Dermis microvascular lymphatic vessel endothelial cell (primary cell): Measurements from ENCODE around the gene RPL15. TPM values are rescaled to one million over a fixed set of nuclear protein-coding genes. Genes with fewer than 3 reads are reported as not detected.
"Not testable (repeated sequence)": the region's sequence is repeated elsewhere in the genome, so short reads cannot be mapped to it uniquely, and the experiment has no call there.

ENCODE experiments used
- DNase-seq, 2 donors: peaks; one replicate each; pipeline versions ENCODE4 v3.0.0 to v3.0.0-alpha.2; 2010; ENCODE audit warnings: low read depth in 2 of 2
- total RNA-seq: library from RNA; depleted of rRNA; stranded (reverse); fragments of >200 nt; gene quantifications from 2 replicates; pipeline ENCODE4 v1.2.1, GENCODE V29; 2014

The RPL15 gene
- 2,042 and 3,297 TPM in 2 replicates for total RNA-seq

GRCh38 chr3:23916886-23917678 lies at the start of gene RPL15, which contains the start of gene NKIRAS1:
RPL15 (plus strand) TSS chr3:23917132; CDS start chr3:23917860, 728 bp downstream.
NKIRAS1 (minus strand) TSS chr3:23916990; CDS start chr3:23910904, 6,086 bp downstream.
- peak; percentile 92 to 98 for DNase-seq

DNA sequence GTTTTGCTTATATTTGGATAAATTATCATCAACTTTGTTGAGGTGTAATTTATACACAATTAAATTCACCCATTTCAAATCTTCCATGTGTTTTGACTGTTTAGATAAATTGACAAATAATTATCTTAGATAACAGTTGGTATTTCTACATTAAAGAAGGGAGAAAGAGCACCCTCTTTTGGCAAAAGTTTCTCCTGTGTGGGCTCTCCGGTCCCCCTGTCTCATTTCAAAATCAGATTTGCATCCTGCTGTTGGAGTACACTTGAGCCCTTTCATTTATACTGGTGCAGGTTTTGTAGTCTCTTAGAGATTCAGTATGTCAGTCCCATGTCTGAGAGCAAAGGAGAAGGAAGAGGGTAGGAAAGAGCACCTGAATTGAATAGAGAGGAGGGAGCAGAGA lies 49.5 kb upstream of the RPL15 start:
- peak in 1 of 2 donors; percentile 24 for DNase-seq

DNA sequence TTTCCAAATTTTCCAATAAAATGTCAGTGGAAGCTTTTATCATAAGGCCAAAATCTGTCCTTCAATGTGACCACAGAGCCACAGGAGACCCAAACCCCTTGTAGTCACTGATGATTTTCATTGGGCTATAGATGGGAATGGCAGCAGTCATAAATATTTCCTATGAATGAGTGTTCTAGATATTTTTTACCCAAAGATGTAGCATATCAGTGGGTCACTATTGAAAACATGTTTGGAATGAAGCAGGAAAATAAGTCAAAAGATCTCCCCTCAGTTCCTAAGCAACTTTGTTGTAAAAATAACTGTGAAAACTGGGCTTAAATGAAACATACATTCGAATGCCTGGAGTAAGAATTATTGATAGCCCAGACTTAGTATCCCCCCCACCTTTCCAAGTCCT lies 49.1 kb upstream of the RPL15 start:
- no peak for DNase-seq

- no peak for DNase-seq
Measured at GRCh38 chr3:23869977-23870662, 46.8 kb upstream of the RPL15 start.

- DNase-seq = not testable (repeated sequence)
Measured at GRCh38 chr3:23870663-23871043, 46.3 kb upstream of the RPL15 start.

DNA sequence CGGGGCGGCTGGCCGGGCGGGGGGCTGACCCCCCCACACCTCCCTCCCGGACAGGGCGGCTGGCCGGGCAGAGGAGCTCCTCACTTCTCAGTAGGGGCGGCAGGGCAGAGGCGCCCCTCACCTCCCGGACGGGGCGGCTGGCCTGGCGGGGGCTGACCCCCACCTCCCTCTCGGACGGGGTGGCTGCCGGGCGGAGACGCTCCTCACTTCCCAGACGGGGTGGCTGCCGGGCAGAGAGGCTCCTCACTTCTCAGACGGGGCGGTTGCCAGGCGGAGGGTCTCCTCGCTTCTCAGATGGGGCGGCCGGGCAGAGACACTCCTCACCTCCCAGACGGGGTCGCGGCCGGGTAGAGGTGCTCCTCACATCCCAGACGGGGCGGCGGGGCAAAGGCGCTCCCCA lies 45.6 kb upstream of the RPL15 start:
- not testable (repeated sequence) for DNase-seq

DNA sequence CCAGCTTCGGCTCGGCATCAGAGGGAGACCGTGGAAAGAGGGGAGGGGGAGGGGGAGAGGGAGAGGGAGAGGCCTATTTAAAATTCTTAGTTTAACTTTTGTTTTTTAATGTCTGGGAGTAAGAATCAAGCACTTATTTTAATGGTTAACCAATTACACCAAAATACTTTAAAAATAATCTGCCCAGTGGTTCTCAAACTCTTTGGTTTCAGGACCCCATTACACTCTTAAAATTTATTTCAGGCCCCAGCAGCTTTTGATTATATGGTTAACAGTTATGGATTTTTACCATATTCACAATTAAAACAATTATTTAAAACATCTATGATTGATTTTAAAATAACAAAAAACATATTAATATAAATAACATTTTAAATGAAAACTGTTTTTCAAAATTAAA lies 44.6 kb upstream of the RPL15 start:
- DNase-seq = no peak

GRCh38 chr3:23873941-23874340 lies 43.0 kb upstream of the RPL15 start:
- peak in 1 of 2 donors; percentile 43 for DNase-seq

- no peak for DNase-seq
Measured at GRCh38 chr3:23874359-23875112, 42.4 kb upstream of the RPL15 start.

DNA sequence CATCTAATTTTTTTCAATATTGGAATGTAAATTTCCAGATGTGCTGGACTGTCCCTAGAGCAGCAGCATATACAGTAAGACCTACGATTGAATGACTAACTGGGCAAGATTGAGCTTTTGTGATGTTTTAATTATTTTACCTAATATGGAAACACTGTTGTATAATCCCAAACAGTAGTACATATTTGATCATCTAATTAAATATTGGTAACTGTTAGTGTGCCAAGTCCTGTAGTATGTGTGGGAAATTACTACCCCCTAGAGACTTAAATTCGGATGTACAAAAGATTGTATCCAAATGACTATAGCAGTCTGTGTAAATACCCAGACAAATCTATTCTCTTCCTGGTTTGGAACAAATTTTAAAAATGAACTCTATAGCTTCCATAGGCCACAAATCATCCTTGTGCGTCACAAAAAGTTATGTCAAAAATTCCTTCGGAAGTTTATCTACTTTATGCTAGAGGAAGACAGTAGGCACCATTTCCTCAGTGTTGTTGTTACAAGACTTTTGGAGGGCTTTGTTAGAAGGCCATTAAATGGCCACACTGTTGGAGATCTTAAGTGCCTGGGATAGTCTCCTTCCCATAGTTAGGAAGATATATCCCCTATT lies 41.7 kb upstream of the RPL15 start:
- no peak for DNase-seq

DNA sequence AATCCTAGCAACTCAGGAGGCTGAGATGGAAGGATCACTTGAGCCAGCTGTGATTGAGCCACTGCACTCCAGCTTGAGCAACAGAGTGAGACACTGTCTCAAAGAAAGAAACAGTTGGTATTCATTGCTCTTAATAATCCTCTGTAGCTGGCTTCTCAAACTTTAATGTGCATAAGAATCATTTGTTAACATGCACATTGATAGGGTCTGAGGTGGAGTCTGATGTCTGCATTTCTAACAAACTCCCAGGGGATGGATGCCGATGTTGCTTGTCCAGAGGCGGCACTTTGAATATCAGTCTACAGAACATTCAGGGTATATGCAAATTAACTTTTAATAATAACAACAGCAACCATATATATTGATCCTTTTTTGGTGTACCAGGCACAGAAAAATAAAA lies 40.0 kb upstream of the RPL15 start:
- no peak for DNase-seq

GRCh38 chr3:23877329-23877980 lies 39.5 kb upstream of the RPL15 start:
- peak; percentile 16 to 40 for DNase-seq

DNA sequence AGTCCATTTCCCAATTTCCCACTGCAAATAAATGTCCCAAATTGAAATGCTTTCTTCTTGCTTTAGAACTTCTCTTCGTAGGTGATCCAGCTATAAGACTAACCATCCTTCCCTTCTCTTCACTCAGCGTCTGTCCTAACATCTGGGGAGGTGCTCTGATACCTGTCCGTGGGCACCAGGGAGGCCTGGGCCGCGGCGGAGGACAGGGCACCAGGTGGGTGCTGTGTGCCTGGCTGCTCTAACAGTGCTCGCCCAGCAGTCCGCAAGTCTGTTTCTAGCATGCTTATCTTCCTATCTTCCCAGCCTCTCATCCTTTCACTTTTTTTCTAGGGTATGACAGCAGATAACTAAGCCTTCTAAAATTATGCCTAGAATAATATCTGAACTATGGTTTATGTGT lies 37.4 kb upstream of the RPL15 start:
- DNase-seq = no peak

GRCh38 chr3:23880703-23881339 lies 36.1 kb upstream of the RPL15 start:
- peak; percentile 69 to 85 for DNase-seq

DNA sequence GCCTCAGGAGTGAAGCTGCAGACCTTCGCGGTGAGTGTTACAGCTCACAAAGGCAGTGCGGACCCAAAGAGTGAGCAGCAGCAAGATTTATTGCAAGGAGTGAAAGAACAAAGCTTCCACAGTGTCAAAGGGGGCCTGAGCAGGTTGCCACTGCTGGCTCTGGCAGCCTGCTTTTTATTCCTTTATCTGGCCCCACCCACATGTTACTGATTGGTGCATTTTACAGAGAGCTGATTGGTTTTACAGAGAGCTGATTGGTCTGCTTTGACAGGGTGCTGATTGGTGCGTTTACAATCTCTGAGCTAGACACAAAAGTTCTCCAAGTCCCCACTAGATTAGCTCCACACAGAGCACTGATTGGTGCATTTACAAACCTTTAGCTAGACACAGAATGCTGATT lies 34.9 kb upstream of the RPL15 start:
- DNase-seq = not testable (repeated sequence)

DNA sequence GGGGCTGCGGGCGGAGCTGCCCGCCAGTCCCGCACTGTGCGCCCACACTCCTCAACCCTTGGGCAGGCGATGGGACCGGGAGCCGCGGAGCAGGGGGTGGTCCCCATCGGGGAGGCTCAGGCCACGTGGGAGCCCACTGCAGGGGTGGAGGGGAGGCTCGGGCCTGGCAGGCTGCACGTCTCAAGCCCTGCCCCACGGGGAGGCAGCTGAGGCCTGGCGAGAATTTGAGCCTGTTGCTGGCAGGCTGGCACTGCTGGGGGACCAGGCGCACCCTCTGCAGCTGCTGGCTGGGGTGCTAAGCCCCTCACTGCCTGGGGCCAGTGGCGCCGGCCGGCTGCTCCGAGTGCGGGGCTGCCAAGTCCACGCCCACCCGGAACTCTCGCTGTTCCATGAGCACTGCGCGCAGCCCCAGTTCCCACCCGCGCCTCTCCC lies 34.4 kb upstream of the RPL15 start:
- DNase-seq = no peak

- DNase-seq = no peak
Measured at GRCh38 chr3:23884481-23884880, 32.5 kb upstream of the RPL15 start.

GRCh38 chr3:23885210-23885609 lies 31.7 kb upstream of the RPL15 start:
- DNase-seq = no peak

DNA sequence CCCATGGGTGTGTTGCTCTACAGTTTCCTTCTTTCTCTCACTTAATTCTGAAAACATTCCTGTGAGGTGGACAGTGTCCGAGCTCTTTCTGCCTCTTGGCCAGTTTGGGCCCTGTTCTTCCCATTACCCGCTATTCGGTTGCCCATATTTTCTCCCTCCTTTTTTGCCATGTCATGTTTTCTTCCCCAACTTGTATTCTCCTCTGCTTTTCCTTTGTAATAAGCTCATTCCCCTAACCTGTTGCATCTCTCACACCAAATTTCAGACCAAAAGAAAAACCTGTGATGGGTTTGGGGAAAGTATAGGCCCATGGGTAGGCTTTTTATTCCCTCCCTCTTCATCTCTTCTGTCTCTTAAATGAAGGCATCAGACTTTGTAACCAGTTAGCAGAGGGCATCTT lies 30.6 kb upstream of the RPL15 start:
- DNase-seq = no peak

GRCh38 chr3:23888617-23889228 lies 28.2 kb upstream of the RPL15 start:
- DNase-seq = peak; percentile 33 to 59
